ENCODE data around the gene PEAK3. TPM values are rescaled to one million over a fixed set of nuclear protein-coding genes. Genes with fewer than 3 reads are reported as not detected.
A peak's percentile ranks its signal among the peaks of the same experiment; 100 is the strongest.

PEAK3 gene
- total and polyA plus RNA-seq, 4 donors = 0.31 to 7.4 (median 3.8) TPM

DNA sequence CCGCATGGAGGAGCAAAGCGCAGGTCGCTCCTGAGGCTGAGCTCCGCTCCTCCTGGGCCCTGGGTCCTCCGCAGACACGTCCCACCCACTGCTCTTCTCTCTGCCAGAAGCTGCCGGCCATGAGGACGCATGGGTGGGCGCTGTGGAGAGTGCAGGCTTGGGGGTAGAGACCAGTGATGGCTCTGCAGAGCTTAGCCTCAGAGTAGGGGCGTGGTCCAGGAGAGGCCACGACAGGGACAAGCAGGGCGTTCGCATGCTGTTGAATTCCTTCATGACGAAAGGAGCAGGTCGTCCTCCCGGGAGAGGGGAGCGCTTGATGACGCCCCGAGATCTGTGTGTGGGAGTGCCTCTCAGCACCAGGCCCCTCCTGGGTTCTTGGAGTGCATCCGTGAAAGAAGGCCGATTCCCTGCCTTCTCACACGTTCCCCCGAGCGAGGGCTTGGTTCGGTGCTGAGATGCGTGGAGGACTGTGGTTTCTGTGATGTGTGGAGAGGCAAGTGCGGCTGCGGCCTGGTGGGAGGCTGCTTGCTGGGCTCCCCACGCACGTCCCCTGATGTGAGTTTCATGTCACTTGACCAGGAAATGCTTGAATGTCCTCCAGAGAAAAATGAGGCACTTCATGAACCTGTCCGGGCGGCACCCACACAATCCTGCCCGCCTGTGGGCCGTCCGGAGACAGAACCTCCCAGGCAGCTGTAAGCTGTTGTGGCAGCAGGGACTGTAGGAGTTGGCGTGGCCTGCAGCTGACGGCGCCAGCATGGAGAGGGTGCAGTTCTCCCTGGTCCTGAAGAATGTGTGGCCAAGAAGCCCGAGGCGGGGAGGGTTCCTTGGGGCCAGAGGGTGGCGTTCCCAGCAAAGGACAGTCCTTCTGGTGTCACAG, 40.9 kb downstream of the PEAK3 start:
- ATAC-seq (ENCODE audit: insufficient read depth, low FRiP score) (no peak), DNase-seq (no peak)
- Histone ChIP-seq H3K4me1 (ENCODE audit: control insufficient read depth in 5 of 5, insufficient read depth in 5 of 5, low read length in 5 of 5) (peaks cover 15 to 43% (median 21%) of the 10 kb centered on the region in 5 donors), H3K9ac (ENCODE audit: insufficient read depth in 1 of 2, low read length in 2 of 2) (no peak overlapping the region), H3K36me3 (ENCODE audit: control insufficient read depth in 4 of 4, insufficient read depth in 4 of 4, low read length in 4 of 4) (peaks cover 17 to 33% (median 26%) of the 10 kb centered on the region in 4 donors), H3K27me3 (ENCODE audit: control insufficient read depth in 3 of 3, insufficient read depth in 3 of 3, low read length in 2 of 3) (no peaks in the 10 kb centered on the region), H3K27ac (ENCODE audit: low read depth in 1 of 2, low read length in 1 of 2) (peak overlapping the region in 1 of 2 donors; percentile 78), H3K9me3 (ENCODE audit: control insufficient read depth in 4 of 4, insufficient read depth in 3 of 4, low read length in 3 of 4) (no peaks in the 10 kb centered on the region), H3K4me3 (no peak overlapping the region)
- TF ChIP-seq, protein P1, sequence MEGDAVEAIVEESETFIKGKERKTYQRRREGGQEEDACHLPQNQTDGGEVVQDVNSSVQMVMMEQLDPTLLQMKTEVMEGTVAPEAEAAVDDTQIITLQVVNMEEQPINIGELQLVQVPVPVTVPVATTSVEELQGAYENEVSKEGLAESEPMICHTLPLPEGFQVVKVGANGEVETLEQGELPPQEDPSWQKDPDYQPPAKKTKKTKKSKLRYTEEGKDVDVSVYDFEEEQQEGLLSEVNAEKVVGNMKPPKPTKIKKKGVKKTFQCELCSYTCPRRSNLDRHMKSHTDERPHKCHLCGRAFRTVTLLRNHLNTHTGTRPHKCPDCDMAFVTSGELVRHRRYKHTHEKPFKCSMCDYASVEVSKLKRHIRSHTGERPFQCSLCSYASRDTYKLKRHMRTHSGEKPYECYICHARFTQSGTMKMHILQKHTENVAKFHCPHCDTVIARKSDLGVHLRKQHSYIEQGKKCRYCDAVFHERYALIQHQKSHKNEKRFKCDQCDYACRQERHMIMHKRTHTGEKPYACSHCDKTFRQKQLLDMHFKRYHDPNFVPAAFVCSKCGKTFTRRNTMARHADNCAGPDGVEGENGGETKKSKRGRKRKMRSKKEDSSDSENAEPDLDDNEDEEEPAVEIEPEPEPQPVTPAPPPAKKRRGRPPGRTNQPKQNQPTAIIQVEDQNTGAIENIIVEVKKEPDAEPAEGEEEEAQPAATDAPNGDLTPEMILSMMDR (IDR thresholded peaks at IDR 0.05; ENCODE audit: control extremely low read depth, extremely low read depth) = no peak
- 56 to 78% methylated on average over 41 of the region's 41 CpGs for WGBS, 2 donors

DNA sequence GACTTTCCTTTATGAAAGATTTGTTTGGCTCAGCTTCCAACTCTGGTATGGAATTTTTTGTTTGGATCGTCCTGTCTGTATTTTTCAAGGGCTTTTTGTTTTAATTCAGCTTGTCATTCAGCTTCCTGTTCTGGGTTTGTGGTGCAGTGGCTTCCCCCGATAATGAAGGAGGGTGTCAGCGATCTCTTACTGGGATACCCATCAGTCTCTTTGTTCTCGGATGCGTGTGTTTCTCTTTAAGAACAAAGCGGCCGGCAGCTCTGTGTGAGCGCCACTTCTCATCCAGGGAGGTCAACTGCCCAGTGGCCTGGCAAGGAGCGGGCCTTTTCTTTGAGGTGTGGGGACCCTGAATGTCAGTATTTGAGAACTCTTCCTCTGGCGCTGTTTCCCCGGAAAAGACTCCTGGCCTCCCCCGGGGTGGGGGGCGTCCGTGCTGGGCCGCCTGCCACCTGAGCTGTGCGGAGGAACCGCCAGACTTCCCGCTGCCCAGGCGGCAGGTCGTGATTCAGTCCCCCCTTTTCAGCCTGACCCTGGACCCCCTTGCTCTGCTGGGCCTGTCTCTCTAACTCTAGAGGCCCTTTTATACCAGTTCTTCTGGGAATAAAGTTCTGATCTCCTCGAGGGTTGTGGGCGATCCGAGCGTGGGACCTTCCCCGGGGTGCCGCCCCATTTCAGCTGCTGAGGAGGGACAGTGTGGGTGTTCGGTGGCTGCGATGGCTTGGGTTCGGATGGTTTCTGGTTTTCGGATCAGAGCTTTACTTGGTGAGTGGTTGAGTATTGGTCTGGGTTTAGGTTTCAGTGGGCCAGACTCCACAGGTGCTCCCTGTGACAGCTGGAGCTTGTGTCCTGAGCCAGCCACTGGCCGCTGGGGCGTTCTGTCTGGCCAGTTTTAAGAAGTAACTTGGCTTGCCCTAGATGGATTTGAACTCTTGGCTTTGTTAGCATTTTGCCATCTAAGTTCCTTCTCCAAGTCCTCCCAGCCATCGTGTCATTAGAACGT, 41.9 kb downstream of the PEAK3 start:
- DNase-seq (peak in 2 of 3 donors; percentile 42 to 49), ATAC-seq (ENCODE audit: insufficient read depth, low FRiP score) (no peak)
- 26 to 27% methylated on average over 34 of the region's 34 CpGs for WGBS, 2 donors
- TF ChIP-seq, protein P1 (IDR thresholded peaks at IDR 0.05; ENCODE audit: control extremely low read depth, extremely low read depth) = no peak
- H3K27ac ChIP-seq (ENCODE audit: low read depth in 1 of 2, low read length in 1 of 2) = peak overlapping the region; percentile 22 to 78
- peak overlapping the region; percentile 37 for H3K4me3 ChIP-seq
- peak overlapping the region; percentile 21 to 42 for H3K9ac ChIP-seq (ENCODE audit: insufficient read depth in 1 of 2, low read length in 2 of 2)
- peaks cover 13 to 22% (median 18%) of the 10 kb centered on the region in 4 donors for H3K36me3 ChIP-seq (ENCODE audit: control insufficient read depth in 4 of 4, insufficient read depth in 4 of 4, low read length in 4 of 4)
- H3K9me3 ChIP-seq (ENCODE audit: control insufficient read depth in 4 of 4, insufficient read depth in 3 of 4, low read length in 3 of 4) = no peaks in the 10 kb centered on the region
- no peaks in the 10 kb centered on the region for H3K27me3 ChIP-seq (ENCODE audit: control insufficient read depth in 3 of 3, insufficient read depth in 3 of 3, low read length in 2 of 3)
- H3K4me1 ChIP-seq (ENCODE audit: control insufficient read depth in 5 of 5, insufficient read depth in 5 of 5, low read length in 5 of 5) = peaks cover 15 to 46% (median 21%) of the 10 kb centered on the region in 5 donors

DNA sequence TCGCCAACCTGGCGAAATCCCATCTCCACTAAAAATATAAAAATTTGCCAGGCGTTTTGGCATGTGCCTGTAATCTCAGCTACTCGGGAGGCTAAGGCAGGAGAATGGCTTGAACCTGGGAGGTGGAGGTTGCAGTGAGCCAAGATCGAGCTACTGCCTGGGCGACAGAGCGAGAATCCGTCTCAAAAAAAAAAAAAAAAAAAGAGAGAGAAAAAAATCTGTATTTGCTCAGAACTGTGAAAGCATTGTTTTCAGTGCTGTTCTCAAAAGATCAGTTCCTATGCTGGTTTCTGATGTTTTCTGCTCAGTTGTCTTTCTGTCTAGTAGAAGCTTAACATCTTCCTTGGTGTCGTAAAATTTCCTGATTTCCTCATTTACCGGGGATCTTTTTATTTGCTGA, 42.8 kb downstream of the PEAK3 start:
- H3K27ac ChIP-seq (ENCODE audit: low read depth in 1 of 2, low read length in 1 of 2) = no peak overlapping the region
- H3K9ac ChIP-seq (ENCODE audit: insufficient read depth in 1 of 2, low read length in 2 of 2) = peak overlapping the region in 1 of 2 donors; percentile 55
- H3K27me3 ChIP-seq (ENCODE audit: control insufficient read depth in 3 of 3, insufficient read depth in 3 of 3, low read length in 2 of 3) = no peaks in the 10 kb centered on the region
- TF ChIP-seq, protein P1 (IDR thresholded peaks at IDR 0.05; ENCODE audit: control extremely low read depth, extremely low read depth) = no peak
- peaks cover 5 to 13% (median 10%) of the 10 kb centered on the region in 4 donors for H3K36me3 ChIP-seq (ENCODE audit: control insufficient read depth in 4 of 4, insufficient read depth in 4 of 4, low read length in 4 of 4)
- DNase-seq (no peak), ATAC-seq (ENCODE audit: insufficient read depth, low FRiP score) (no peak)
- peaks cover 18 to 49% (median 28%) of the 10 kb centered on the region in 5 donors for H3K4me1 ChIP-seq (ENCODE audit: control insufficient read depth in 5 of 5, insufficient read depth in 5 of 5, low read length in 5 of 5)
- no peak overlapping the region for H3K4me3 ChIP-seq
- H3K9me3 ChIP-seq (ENCODE audit: control insufficient read depth in 4 of 4, insufficient read depth in 3 of 4, low read length in 3 of 4) = no peaks in the 10 kb centered on the region
- 41 to 57% methylated on average over 10 of the region's 10 CpGs for WGBS, 2 donors
